B cell (primary cell): ENCODE data around the gene HINT3.

Experiments
- EZH2 ChIP-seq: IDR thresholded peaks from 2 replicates; pipeline ENCODE4 v1.6.1; 2012; ENCODE audit warnings: borderline replicate concordance, low read depth, mild to moderate bottlenecking, moderate library complexity, low read length; ENCODE audit not compliant: insufficient read depth, poor library complexity, severe bottlenecking
- TF ChIP-seq, protein P1 (sequence below): fragments of 200-600 bp; IDR thresholded peaks from one replicate; pipeline ENCODE4 v1.8.0; 2022; ENCODE audit warnings: antibody characterized with exemption, mild to moderate bottlenecking

DNA sequence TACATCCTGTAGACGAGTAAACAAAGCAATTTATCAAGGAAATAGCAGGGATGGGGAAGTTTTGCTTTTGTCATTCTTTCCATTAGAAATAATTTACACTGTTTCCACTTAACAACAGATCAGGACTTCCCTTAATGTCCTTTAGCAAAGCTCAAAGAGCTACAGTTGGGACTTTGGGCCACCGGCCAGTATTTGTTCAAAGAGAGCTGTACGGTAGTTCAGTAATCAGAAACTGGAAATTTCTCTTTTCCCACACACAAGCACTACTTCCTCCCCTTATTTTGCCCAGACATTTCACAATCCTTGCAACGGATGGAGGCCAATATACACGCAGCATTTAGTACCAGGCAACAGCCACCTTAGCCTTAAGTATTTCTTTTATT, 12.1 kb upstream of the HINT3 start:
- TF ChIP-seq, protein P1, sequence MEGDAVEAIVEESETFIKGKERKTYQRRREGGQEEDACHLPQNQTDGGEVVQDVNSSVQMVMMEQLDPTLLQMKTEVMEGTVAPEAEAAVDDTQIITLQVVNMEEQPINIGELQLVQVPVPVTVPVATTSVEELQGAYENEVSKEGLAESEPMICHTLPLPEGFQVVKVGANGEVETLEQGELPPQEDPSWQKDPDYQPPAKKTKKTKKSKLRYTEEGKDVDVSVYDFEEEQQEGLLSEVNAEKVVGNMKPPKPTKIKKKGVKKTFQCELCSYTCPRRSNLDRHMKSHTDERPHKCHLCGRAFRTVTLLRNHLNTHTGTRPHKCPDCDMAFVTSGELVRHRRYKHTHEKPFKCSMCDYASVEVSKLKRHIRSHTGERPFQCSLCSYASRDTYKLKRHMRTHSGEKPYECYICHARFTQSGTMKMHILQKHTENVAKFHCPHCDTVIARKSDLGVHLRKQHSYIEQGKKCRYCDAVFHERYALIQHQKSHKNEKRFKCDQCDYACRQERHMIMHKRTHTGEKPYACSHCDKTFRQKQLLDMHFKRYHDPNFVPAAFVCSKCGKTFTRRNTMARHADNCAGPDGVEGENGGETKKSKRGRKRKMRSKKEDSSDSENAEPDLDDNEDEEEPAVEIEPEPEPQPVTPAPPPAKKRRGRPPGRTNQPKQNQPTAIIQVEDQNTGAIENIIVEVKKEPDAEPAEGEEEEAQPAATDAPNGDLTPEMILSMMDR, result no peak
- TF ChIP-seq EZH2, result no peak
